Peyer's patch (tissue), 4 donors: ENCODE measurements around the gene MDFIC.

Experiments
- CTCF ChIP-seq, 6 experiments: fragments of 450-650 bp in 4 of 6; fragments of 200-600 bp in 2 of 6; sonication (generic) in 1 of 6; IDR thresholded peaks; one replicate each; pipeline ENCODE4 v1.5.1; 2017 to 2019; ENCODE audit warnings: antibody characterized with exemption in 6 of 6, mild to moderate bottlenecking in 3 of 6, moderate library complexity in 1 of 6
- POLR2A ChIP-seq, 2 donors: fragments of 450-650 bp; IDR thresholded peaks; one replicate each; pipeline ENCODE4 v1.5.1; 2017; ENCODE audit warnings: antibody characterized with exemption in 2 of 2, mild to moderate bottlenecking in 2 of 2, moderate library complexity in 2 of 2

DNA sequence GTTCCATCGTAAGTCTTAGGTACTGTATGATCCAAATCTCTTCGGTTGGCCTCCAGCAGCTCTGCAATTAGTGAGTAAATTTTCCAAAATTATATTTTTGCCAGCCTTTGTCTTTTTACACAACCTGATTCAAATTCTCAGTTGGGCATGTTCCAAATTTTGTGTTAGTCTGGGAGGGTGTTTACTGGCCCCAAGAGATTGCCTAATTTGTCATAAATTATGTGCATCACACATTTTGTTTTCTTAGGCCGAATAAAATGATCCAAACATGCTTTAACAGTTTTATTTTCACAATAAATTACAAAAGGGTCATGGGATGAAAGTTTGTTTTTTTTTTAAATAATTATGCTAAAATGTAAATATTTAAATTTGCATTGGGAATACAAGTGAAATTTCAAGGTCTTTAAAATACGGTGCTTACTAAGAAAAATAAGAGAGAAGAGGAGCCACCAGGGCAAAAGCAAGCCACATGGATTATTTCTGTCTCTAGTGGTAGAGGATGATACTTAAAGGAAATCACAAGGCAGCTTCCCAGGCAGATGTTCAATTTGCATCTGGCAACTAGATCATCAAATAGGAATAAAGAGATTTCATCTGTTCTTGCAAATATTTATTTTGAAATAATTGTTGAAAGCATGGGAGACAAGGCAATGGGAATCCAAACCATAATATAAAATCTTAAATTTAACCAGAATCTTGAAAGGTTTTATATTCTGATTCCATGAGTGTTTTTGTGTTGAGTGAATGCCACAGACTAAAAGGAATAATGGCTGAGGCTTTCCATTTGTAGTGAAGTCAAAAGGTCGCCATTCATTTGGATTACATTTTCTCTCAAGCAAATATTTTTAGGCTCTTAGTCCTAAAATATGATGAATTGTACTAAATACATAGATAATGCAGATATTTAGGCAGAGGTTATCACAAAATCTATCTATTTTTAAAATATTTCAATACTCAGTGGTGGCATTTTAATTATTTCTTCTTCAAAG is 111.1 kb downstream of the MDFIC start:
- TF ChIP-seq POLR2A (IDR thresholded peaks at IDR 0.05) (no peak), CTCF (IDR thresholded peaks at IDR 0.05) (peak in 1 of 6 experiments; percentile 8)
